HEK293 (cell line): Measurements from ENCODE around the gene ZDHHC17.

Source experiments
- BCL11A ChIP-seq: fragments of 450-650 bp; formaldehyde crosslinking; IDR thresholded peaks from 2 replicates; pipeline ENCODE4 v1.5.1; 2016; ENCODE audit warnings: low read depth, missing biosample characterization, missing genetic modification characterization
- KLF16 ChIP-seq: fragments of 450-650 bp; formaldehyde crosslinking; IDR thresholded peaks from 2 replicates; pipeline ENCODE4 v1.5.1; 2017; ENCODE audit warnings: missing biosample characterization, missing genetic modification characterization
- OSR2 ChIP-seq: fragments of 450-650 bp; formaldehyde crosslinking; IDR thresholded peaks from 2 replicates; pipeline ENCODE4 v1.5.1; 2016; ENCODE audit warnings: missing biosample characterization, missing genetic modification characterization
- TCF7L2 ChIP-seq: IDR thresholded peaks from 2 replicates; pipeline ENCODE4 v1.6.1; 2011; ENCODE audit warnings: low read depth, mild to moderate bottlenecking, inconsistent platforms, low read length, moderate library complexity, borderline replicate concordance
- ZBTB8A ChIP-seq: fragments of 450-650 bp; formaldehyde crosslinking; IDR thresholded peaks from 2 replicates; pipeline ENCODE4 v1.5.1; 2016; ENCODE audit warnings: missing biosample characterization, missing genetic modification characterization
- ZNF112 ChIP-seq: fragments of 450-650 bp; formaldehyde crosslinking; IDR thresholded peaks from 2 replicates; pipeline ENCODE4 v1.5.0; 2017; ENCODE audit warnings: missing biosample characterization, missing genetic modification characterization
- ZNF146 ChIP-seq: fragments of 450-650 bp; formaldehyde crosslinking; IDR thresholded peaks from 2 replicates; pipeline ENCODE4 v1.5.1; 2016; ENCODE audit warnings: missing biosample characterization, missing genetic modification characterization
- ZNF157 ChIP-seq: fragments of 450-650 bp; formaldehyde crosslinking; IDR thresholded peaks from 2 replicates; pipeline ENCODE4 v1.5.1; 2016; ENCODE audit warnings: missing biosample characterization, missing genetic modification characterization
- ZNF175 ChIP-seq: fragments of 450-650 bp; formaldehyde crosslinking; IDR thresholded peaks from 2 replicates; pipeline ENCODE4 v1.5.1; 2016; ENCODE audit warnings: missing biosample characterization, missing genetic modification characterization
- ZNF214 ChIP-seq: fragments of 450-650 bp; formaldehyde crosslinking; IDR thresholded peaks from 2 replicates; pipeline ENCODE4 v1.5.1; 2017; ENCODE audit warnings: missing biosample characterization, mild to moderate bottlenecking, missing genetic modification characterization, borderline replicate concordance
- ZNF266 ChIP-seq: fragments of 450-650 bp; formaldehyde crosslinking; IDR thresholded peaks from 2 replicates; pipeline ENCODE4 v1.5.1; 2016; ENCODE audit warnings: missing biosample characterization, missing genetic modification characterization, low read depth
- ZNF302 ChIP-seq: fragments of 450-650 bp; formaldehyde crosslinking; IDR thresholded peaks from 2 replicates; pipeline ENCODE4 v1.5.1; 2016; ENCODE audit warnings: missing biosample characterization, missing genetic modification characterization, low read depth
- ZNF394 ChIP-seq: fragments of 450-650 bp; formaldehyde crosslinking; IDR thresholded peaks from 2 replicates; pipeline ENCODE4 v1.5.1; 2016; ENCODE audit warnings: missing biosample characterization, missing genetic modification characterization, mild to moderate bottlenecking, moderate library complexity, borderline replicate concordance
- ZNF404 ChIP-seq: fragments of 450-650 bp; formaldehyde crosslinking; IDR thresholded peaks from 2 replicates; pipeline ENCODE4 v1.5.1; 2017; ENCODE audit warnings: missing biosample characterization, missing genetic modification characterization
- ZNF571 ChIP-seq: fragments of 450-650 bp; formaldehyde crosslinking; IDR thresholded peaks from 2 replicates; pipeline ENCODE4 v1.5.0; 2017; ENCODE audit warnings: missing biosample characterization, missing genetic modification characterization
- ZNF600 ChIP-seq: fragments of 450-650 bp; formaldehyde crosslinking; IDR thresholded peaks from 2 replicates; pipeline ENCODE4 v1.5.1; 2016; ENCODE audit warnings: missing biosample characterization, missing genetic modification characterization
- ZNF629 ChIP-seq: fragments of 450-650 bp; formaldehyde crosslinking; IDR thresholded peaks from 2 replicates; pipeline ENCODE4 v1.5.1; 2017; ENCODE audit warnings: missing biosample characterization, missing genetic modification characterization
- ZNF785 ChIP-seq: fragments of 450-650 bp; formaldehyde crosslinking; IDR thresholded peaks from 2 replicates; pipeline ENCODE4 v1.5.1; 2016; ENCODE audit warnings: missing biosample characterization, missing genetic modification characterization
- TF ChIP-seq, protein P1 (sequence below): fragments of 450-650 bp; formaldehyde crosslinking; IDR thresholded peaks from 2 replicates; pipeline ENCODE4 v1.5.1; 2016; ENCODE audit warnings: missing biosample characterization, missing genetic modification characterization, low read depth
- TF ChIP-seq, protein P2 (sequence below): fragments of 450-650 bp; formaldehyde crosslinking; IDR thresholded peaks from 2 replicates; pipeline ENCODE4; 2016; ENCODE audit warnings: missing biosample characterization, missing genetic modification characterization
- TF ChIP-seq, protein P3 (sequence below): fragments of 450-650 bp; IDR thresholded peaks from 2 replicates; pipeline ENCODE4 v1.5.1; 2018; ENCODE audit warnings: missing biosample characterization, mild to moderate bottlenecking, missing genetic modification characterization
- TF ChIP-seq, protein P4 (sequence below): fragments of 450-650 bp; formaldehyde crosslinking; conservative IDR thresholded peaks from 2 replicates; pipeline ENCODE4 v1.5.1; 2016; ENCODE audit warnings: low read depth, missing biosample characterization, missing genetic modification characterization
- TF ChIP-seq, protein P5 (sequence below): fragments of 450-650 bp; formaldehyde crosslinking; IDR thresholded peaks from 2 replicates; pipeline ENCODE4 v1.5.1; 2016; ENCODE audit warnings: missing biosample characterization, missing genetic modification characterization
- TF ChIP-seq, protein P6 (sequence below): fragments of 450-650 bp; formaldehyde crosslinking; IDR thresholded peaks from 2 replicates; pipeline ENCODE4 v1.5.1; 2017; ENCODE audit warnings: missing biosample characterization, missing genetic modification characterization
- TF ChIP-seq, protein P7 (sequence below): fragments of 450-650 bp; formaldehyde crosslinking; IDR thresholded peaks from 2 replicates; pipeline ENCODE4 v1.5.1; 2016; ENCODE audit warnings: missing biosample characterization, missing genetic modification characterization

ZDHHC17 gene

DNA sequence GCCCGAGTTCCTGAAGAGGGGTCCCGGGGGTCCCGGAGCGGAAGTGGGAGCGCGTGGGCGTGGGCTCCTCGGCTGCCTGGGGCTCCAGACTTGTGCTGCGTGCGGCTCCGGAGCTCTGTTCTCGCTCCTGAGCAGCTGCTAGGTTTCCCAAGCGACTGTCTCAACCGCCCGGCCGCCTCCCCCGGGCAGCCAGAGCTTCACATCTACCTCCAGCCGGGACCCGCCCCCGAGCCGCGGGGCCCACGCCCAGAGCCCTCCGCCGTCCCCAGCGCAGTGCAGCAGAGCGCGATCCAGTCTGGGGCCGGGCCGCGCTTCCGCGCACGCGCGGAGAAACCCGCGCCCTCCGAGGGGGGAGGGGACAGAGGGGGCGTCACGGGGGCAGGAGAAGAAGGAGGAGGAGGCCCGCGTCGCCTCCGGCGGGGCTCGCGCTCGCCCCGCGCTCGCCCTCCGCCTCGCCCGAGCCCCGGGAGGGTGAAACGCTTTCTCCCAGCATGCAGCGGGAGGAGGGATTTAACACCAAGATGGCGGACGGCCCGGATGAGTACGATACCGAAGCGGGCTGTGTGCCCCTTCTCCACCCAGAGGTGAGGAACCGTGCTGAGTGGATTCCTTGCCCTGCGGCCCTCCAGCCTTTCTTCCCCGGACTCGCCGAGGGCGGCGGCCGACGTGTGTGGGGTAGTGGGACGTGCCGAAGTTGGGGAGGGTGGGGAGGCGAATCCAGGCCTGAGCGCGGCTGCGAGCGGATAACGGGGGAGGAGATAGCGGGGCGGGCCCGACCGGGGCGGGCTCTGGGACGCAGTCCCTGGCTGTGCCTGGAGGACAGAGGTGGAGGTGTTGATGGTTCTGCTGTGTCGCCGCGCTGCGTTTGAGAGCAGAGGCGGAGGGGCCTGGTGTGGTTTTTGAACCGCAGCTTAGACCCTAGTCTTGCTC is at the start of gene ZDHHC17 (continued):
- TF ChIP-seq, protein P1, sequence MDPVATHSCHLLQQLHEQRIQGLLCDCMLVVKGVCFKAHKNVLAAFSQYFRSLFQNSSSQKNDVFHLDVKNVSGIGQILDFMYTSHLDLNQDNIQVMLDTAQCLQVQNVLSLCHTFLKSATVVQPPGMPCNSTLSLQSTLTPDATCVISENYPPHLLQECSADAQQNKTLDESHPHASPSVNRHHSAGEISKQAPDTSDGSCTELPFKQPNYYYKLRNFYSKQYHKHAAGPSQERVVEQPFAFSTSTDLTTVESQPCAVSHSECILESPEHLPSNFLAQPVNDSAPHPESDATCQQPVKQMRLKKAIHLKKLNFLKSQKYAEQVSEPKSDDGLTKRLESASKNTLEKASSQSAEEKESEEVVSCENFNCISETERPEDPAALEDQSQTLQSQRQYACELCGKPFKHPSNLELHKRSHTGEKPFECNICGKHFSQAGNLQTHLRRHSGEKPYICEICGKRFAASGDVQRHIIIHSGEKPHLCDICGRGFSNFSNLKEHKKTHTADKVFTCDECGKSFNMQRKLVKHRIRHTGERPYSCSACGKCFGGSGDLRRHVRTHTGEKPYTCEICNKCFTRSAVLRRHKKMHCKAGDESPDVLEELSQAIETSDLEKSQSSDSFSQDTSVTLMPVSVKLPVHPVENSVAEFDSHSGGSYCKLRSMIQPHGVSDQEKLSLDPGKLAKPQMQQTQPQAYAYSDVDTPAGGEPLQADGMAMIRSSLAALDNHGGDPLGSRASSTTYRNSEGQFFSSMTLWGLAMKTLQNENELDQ (tag by site-specific recombination), result no peak
- TF ChIP-seq KLF16 (peak; percentile 88), ZNF571 (tag by site-specific recombination) (no peak), ZNF214 (no peak), ZNF146 (tag by site-specific recombination) (no peak), ZNF394 (tag by site-specific recombination) (peak; percentile 68; the same call in 1 of the 2 replicates), ZNF266 (no peak), ZNF302 (tag by site-specific recombination) (no peak), BCL11A (tag by site-specific recombination) (no peak), ZNF404 (no peak), ZNF175 (tag by site-specific recombination) (no peak), ZBTB8A (tag by site-specific recombination) (peak; percentile 97), ZNF157 (tag by site-specific recombination) (no peak), ZNF629 (tag by site-specific recombination) (peak; percentile 48; the same call in 1 of the 2 replicates), TCF7L2 (no peak), ZNF785 (no peak), ZNF600 (tag by site-specific recombination) (peak; percentile 54), OSR2 (tag by site-specific recombination) (0 out of 2 replicates have a peak, but pooled peaks have one; percentile 12), ZNF112 (tag by site-specific recombination) (no peak)
- TF ChIP-seq, protein P2, sequence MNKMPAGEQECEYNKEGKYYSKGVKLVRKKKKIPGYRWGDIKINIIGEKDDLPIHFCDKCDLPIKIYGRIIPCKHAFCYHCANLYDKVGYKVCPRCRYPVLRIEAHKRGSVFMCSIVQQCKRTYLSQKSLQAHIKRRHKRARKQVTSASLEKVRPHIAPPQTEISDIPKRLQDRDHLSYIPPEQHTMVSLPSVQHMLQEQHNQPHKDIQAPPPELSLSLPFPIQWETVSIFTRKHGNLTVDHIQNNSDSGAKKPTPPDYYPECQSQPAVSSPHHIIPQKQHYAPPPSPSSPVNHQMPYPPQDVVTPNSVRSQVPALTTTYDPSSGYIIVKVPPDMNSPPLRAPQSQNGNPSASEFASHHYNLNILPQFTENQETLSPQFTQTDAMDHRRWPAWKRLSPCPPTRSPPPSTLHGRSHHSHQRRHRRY, result no peak
- TF ChIP-seq, protein P3, sequence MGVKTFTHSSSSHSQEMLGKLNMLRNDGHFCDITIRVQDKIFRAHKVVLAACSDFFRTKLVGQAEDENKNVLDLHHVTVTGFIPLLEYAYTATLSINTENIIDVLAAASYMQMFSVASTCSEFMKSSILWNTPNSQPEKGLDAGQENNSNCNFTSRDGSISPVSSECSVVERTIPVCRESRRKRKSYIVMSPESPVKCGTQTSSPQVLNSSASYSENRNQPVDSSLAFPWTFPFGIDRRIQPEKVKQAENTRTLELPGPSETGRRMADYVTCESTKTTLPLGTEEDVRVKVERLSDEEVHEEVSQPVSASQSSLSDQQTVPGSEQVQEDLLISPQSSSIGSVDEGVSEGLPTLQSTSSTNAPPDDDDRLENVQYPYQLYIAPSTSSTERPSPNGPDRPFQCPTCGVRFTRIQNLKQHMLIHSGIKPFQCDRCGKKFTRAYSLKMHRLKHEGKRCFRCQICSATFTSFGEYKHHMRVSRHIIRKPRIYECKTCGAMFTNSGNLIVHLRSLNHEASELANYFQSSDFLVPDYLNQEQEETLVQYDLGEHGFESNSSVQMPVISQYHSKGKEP (tag by site-specific recombination), result no peak
- TF ChIP-seq, protein P4, sequence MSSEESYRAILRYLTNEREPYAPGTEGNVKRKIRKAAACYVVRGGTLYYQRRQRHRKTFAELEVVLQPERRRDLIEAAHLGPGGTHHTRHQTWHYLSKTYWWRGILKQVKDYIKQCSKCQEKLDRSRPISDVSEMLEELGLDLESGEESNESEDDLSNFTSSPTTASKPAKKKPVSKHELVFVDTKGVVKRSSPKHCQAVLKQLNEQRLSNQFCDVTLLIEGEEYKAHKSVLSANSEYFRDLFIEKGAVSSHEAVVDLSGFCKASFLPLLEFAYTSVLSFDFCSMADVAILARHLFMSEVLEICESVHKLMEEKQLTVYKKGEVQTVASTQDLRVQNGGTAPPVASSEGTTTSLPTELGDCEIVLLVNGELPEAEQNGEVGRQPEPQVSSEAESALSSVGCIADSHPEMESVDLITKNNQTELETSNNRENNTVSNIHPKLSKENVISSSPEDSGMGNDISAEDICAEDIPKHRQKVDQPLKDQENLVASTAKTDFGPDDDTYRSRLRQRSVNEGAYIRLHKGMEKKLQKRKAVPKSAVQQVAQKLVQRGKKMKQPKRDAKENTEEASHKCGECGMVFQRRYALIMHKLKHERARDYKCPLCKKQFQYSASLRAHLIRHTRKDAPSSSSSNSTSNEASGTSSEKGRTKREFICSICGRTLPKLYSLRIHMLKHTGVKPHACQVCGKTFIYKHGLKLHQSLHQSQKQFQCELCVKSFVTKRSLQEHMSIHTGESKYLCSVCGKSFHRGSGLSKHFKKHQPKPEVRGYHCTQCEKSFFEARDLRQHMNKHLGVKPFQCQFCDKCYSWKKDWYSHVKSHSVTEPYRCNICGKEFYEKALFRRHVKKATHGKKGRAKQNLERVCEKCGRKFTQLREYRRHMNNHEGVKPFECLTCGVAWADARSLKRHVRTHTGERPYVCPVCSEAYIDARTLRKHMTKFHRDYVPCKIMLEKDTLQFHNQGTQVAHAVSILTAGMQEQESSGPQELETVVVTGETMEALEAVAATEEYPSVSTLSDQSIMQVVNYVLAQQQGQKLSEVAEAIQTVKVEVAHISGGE (tag by site-specific recombination), result peak; percentile 86
- TF ChIP-seq, protein P5, sequence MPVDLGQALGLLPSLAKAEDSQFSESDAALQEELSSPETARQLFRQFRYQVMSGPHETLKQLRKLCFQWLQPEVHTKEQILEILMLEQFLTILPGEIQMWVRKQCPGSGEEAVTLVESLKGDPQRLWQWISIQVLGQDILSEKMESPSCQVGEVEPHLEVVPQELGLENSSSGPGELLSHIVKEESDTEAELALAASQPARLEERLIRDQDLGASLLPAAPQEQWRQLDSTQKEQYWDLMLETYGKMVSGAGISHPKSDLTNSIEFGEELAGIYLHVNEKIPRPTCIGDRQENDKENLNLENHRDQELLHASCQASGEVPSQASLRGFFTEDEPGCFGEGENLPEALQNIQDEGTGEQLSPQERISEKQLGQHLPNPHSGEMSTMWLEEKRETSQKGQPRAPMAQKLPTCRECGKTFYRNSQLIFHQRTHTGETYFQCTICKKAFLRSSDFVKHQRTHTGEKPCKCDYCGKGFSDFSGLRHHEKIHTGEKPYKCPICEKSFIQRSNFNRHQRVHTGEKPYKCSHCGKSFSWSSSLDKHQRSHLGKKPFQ (tag by site-specific recombination), result no peak
- TF ChIP-seq, protein P6, sequence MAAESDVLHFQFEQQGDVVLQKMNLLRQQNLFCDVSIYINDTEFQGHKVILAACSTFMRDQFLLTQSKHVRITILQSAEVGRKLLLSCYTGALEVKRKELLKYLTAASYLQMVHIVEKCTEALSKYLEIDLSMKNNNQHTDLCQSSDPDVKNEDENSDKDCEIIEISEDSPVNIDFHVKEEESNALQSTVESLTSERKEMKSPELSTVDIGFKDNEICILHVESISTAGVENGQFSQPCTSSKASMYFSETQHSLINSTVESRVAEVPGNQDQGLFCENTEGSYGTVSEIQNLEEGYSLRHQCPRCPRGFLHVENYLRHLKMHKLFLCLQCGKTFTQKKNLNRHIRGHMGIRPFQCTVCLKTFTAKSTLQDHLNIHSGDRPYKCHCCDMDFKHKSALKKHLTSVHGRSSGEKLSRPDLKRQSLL (tag by site-specific recombination), result peak; percentile 99
- TF ChIP-seq, protein P7, sequence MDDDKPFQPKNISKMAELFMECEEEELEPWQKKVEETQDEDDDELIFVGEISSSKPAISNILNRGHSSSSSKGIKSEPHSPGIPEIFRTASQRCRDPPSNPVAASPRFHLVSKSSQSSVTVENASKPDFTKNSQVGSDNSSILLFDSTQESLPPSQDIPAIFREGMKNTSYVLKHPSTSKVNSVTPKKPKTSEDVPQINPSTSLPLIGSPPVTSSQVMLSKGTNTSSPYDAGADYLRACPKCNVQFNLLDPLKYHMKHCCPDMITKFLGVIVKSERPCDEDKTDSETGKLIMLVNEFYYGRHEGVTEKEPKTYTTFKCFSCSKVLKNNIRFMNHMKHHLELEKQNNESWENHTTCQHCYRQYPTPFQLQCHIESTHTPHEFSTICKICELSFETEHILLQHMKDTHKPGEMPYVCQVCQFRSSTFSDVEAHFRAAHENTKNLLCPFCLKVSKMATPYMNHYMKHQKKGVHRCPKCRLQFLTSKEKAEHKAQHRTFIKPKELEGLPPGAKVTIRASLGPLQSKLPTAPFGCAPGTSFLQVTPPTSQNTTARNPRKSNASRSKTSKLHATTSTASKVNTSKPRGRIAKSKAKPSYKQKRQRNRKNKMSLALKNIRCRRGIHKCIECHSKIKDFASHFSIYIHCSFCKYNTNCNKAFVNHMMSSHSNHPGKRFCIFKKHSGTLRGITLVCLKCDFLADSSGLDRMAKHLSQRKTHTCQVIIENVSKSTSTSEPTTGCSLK, result no peak
